Measurements from ENCODE around the gene SDHAF2. TPM values are rescaled to one million over a fixed set of nuclear protein-coding genes. Genes with fewer than 3 reads are reported as not detected.
A peak's percentile ranks its signal among the peaks of the same experiment; 100 is the strongest.

Gene SDHAF2
- polyA plus RNA-seq, 3 donors = 45.5 to 70.2 (median 64.8) TPM

DNA sequence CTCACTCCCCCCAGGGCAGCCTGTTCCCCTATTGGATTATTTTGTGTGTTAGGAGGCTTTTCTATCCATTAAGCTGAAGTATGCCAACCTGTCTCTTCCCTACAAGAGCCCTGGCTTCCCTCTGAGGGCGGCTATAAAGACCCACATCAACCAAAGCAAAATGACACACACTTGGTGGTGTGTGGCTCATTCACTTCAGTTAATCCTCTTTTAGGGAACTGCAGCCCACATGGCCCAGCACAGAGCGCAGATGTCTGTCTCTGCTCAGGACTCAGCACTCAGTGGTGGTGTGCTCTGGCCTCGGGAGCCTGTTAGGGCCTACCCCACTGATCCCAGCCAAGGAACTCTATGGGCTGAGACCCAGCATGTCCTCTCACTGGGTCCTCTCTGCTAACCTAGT, 46.4 kb downstream of the SDHAF2 start:
- Histone ChIP-seq H4K20me1 (ENCODE audit: insufficient read depth, low read length) (no peaks in the 10 kb centered on the region), H3K36me3 (replicated peaks in 1 of 2; ENCODE audit: control insufficient read depth in 1 of 2, insufficient read depth in 2 of 2, low read length in 2 of 2) (peaks cover 8 to 19% of the 10 kb centered on the region in 2 donors), H3K79me2 (ENCODE audit: insufficient read depth, low read length) (no peaks in the 10 kb centered on the region), H3K4me2 (replicated peaks; ENCODE audit: extremely low read depth, low read length, poor library complexity, severe bottlenecking) (no peak overlapping the region), H3K27ac (ENCODE audit: low read depth in 1 of 2, low read length in 2 of 2) (no peak overlapping the region), H3K9me3 (replicated peaks in 1 of 2; ENCODE audit: control insufficient read depth in 1 of 2, insufficient read depth in 1 of 2, low read length in 2 of 2) (no peaks in the 10 kb centered on the region), H2AFZ (ENCODE audit: insufficient read depth, low read depth, low read length, poor library complexity, severe bottlenecking) (no peak overlapping the region), H3K4me3 (replicated peaks in 1 of 3; ENCODE audit: low read depth in 2 of 3, low read length in 3 of 3) (no peak overlapping the region), H3K27me3 (ENCODE audit: control insufficient read depth in 2 of 2, insufficient read depth in 2 of 2, low read length in 2 of 2) (no peaks in the 10 kb centered on the region), H3K9ac (ENCODE audit: insufficient read depth, low read length, poor library complexity, severe bottlenecking) (no peak overlapping the region), H3K4me1 (ENCODE audit: control insufficient read depth in 1 of 2, insufficient read depth in 2 of 2, low read length in 2 of 2) (no peaks in the 10 kb centered on the region)
- H3K9me3 Mint-ChIP-seq = peaks cover 0 to 3% (median 0%) of the 10 kb centered on the region in 7 donors
- H3K27me3 Mint-ChIP-seq (ENCODE audit: low read depth in 3 of 3) = peaks cover 0 to 3% (median 2%) of the 10 kb centered on the region in 3 donors
- H3K27ac Mint-ChIP-seq = no peak overlapping the region
- 95% methylated on average over 3 of the region's 3 CpGs for WGBS (ENCODE audit: insufficient coverage)
- intact Hi-C loops (cut with micrococcal nuclease) = loop anchor here (5.0 kb wide), 2 partner anchors 41 to 161 kb away; no protein-coding TSS in a partner anchor
- TF ChIP-seq, protein P1, sequence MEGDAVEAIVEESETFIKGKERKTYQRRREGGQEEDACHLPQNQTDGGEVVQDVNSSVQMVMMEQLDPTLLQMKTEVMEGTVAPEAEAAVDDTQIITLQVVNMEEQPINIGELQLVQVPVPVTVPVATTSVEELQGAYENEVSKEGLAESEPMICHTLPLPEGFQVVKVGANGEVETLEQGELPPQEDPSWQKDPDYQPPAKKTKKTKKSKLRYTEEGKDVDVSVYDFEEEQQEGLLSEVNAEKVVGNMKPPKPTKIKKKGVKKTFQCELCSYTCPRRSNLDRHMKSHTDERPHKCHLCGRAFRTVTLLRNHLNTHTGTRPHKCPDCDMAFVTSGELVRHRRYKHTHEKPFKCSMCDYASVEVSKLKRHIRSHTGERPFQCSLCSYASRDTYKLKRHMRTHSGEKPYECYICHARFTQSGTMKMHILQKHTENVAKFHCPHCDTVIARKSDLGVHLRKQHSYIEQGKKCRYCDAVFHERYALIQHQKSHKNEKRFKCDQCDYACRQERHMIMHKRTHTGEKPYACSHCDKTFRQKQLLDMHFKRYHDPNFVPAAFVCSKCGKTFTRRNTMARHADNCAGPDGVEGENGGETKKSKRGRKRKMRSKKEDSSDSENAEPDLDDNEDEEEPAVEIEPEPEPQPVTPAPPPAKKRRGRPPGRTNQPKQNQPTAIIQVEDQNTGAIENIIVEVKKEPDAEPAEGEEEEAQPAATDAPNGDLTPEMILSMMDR (IDR thresholded peaks at IDR 0.05) = no peak
- no peaks in the 10 kb centered on the region for H3K4me1 Mint-ChIP-seq
- DNase-seq = no peak
- H3K36me3 Mint-ChIP-seq = peaks cover 14 to 16% of the 10 kb centered on the region in 2 donors
- H3K4me3 Mint-ChIP-seq = no peak overlapping the region

DNA sequence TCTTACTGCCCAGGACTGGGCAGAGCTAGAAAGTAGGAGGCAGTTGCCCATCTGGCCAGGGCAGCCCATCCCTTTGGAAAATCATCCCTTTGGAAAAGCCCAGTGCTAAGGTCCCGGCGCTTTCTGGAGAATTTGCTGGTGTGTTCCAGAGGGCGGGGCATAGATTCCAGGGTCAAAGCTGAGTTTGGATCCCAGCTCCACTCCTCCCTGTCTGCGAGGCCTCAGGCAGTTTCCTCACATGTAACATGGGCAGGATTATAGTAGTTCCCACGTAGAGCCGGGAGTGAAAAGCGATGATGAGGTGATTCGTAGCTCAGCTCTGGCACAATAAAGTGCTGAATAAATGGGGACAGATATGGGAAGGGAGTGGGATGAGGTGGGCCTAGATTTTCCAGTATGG, 47.2 kb downstream of the SDHAF2 start:
- Histone ChIP-seq H2AFZ (ENCODE audit: insufficient read depth, low read depth, low read length, poor library complexity, severe bottlenecking) (no peak overlapping the region), H4K20me1 (ENCODE audit: insufficient read depth, low read length) (no peaks in the 10 kb centered on the region), H3K36me3 (replicated peaks in 1 of 2; ENCODE audit: control insufficient read depth in 1 of 2, insufficient read depth in 2 of 2, low read length in 2 of 2) (peaks cover 5 to 19% of the 10 kb centered on the region in 2 donors), H3K27ac (ENCODE audit: low read depth in 1 of 2, low read length in 2 of 2) (no peak overlapping the region), H3K9me3 (replicated peaks in 1 of 2; ENCODE audit: control insufficient read depth in 1 of 2, insufficient read depth in 1 of 2, low read length in 2 of 2) (no peaks in the 10 kb centered on the region), H3K27me3 (ENCODE audit: control insufficient read depth in 2 of 2, insufficient read depth in 2 of 2, low read length in 2 of 2) (no peaks in the 10 kb centered on the region), H3K4me1 (ENCODE audit: control insufficient read depth in 1 of 2, insufficient read depth in 2 of 2, low read length in 2 of 2) (no peaks in the 10 kb centered on the region), H3K9ac (ENCODE audit: insufficient read depth, low read length, poor library complexity, severe bottlenecking) (no peak overlapping the region), H3K79me2 (ENCODE audit: insufficient read depth, low read length) (no peaks in the 10 kb centered on the region), H3K4me3 (replicated peaks in 1 of 3; ENCODE audit: low read depth in 2 of 3, low read length in 3 of 3) (no peak overlapping the region), H3K4me2 (replicated peaks; ENCODE audit: extremely low read depth, low read length, poor library complexity, severe bottlenecking) (no peak overlapping the region)
- no peak for DNase-seq
- WGBS (ENCODE audit: insufficient coverage) = 82% methylated on average over 8 of the region's 8 CpGs
- Mint-ChIP-seq H3K36me3 (peaks cover 10 to 16% of the 10 kb centered on the region in 2 donors), H3K9me3 (peaks cover 0 to 3% (median 0%) of the 10 kb centered on the region in 7 donors), H3K27ac (peak overlapping the region in 1 of 7 donors; percentile 45), H3K4me3 (no peak overlapping the region), H3K27me3 (ENCODE audit: low read depth in 3 of 3) (peaks cover 0 to 3% (median 2%) of the 10 kb centered on the region in 3 donors), H3K4me1 (no peaks in the 10 kb centered on the region)
- TF ChIP-seq, protein P1 (IDR thresholded peaks at IDR 0.05) = no peak
- intact Hi-C loops (cut with micrococcal nuclease) = loop anchor here (5.0 kb wide), 2 partner anchors 40 to 160 kb away; no protein-coding TSS in a partner anchor
